Ecto neural progenitor cell (in vitro differentiated cells): ENCODE results near the gene CFAP20DC.
"Not testable (repeated sequence)": the region's sequence is repeated elsewhere in the genome, so short reads cannot be mapped to it uniquely, and the experiment has no call there.

Experiments used
- DNase-seq: peaks from one replicate; pipeline ENCODE4 v3.0.0-alpha.2; 2018; ENCODE audit warnings: low spot score

The CFAP20DC gene

GRCh38 chr3:59049671-59050331 is at the start of gene CFAP20DC:
TSS of gene CFAP20DC (minus strand) at chr3:59050025. CDS start at chr3:59049631, 394 bp downstream.
- peak; percentile 96 for DNase-seq

DNA sequence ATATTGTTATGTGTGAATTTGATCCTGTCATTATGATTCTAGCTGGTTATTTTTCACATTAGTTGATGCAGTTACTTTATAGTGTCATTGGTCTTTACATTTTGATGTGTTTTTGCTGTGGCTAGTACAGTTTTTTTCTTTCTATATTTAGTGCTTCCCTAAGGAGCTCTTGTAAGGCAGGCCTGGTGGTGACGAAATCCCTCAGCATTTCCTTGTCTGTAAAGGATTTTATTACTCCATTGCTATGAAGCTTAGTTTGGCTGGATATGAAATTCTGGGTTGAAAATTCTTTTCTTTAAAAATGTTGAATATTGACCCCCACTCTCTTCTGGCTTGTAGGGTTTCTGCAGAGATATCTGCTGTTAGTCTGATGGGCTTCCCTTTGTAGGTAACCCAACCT is 48.7 kb upstream of the CFAP20DC start:
- DNase-seq: not testable (repeated sequence)

- DNase-seq: no peak
Measured at GRCh38 chr3:59094446-59094845, 44.6 kb upstream of the CFAP20DC start.

DNA sequence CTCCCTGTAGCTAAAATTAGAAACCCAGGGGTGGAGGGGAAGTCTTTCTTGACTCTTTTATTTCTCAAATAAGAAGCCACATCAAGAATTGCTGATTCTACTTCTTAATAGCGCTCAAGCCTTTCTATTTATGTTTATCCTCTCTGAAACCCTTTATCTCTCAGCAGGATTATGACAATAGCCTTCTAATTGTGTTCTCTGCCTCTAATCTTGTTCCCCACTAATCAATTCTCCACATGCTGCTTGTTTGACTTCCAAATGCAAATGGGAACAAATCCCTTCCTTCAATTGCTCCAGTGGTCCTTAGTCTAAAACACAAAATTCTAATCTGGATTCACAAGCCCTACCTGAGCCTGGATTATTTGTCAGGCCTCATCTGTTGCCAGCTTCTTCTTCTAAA is 43.7 kb upstream of the CFAP20DC start:
- DNase-seq: no peak

DNA sequence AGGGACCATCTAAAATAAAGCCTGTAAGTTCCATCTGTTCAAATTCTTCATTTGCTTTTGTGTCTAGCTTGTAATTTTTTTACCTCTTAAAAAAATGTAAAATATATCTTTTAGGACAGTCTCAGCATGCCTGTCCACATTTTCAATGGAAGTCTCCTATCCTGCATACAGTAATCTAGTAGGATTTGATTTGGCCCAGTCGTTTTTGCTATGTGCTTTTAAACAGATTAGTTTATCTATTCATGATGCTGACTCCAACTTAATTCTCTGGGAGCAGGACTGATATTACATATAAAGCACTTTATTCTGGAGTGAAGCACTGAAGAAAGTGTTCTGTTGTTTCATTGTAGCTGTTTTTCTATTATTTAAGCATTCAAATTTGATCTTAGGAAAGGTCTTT is 38.9 kb upstream of the CFAP20DC start:
- no peak for DNase-seq

GRCh38 chr3:59085976-59086375 is 36.2 kb upstream of the CFAP20DC start:
- DNase-seq: no peak

GRCh38 chr3:59084583-59084982 is 34.8 kb upstream of the CFAP20DC start:
- no peak for DNase-seq

DNA sequence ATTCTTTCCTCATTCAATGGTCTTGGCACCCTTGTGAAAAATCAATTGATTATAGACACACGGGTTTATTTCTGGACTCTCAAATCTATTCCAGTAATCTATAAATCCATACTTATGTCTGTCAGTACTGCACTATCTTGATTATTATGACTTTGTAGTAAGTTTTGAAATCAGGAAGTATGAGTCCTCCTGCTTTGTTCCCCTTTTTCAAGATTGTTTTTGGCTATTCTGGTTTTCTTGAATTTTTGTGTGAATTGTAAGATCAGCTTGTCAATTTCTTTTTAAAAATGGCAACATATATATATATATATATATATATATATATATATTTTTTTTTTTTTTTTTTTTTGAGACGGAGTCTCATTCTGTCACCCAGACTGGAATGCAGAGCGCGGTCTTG is 32.3 kb upstream of the CFAP20DC start:
- no peak for DNase-seq

DNA sequence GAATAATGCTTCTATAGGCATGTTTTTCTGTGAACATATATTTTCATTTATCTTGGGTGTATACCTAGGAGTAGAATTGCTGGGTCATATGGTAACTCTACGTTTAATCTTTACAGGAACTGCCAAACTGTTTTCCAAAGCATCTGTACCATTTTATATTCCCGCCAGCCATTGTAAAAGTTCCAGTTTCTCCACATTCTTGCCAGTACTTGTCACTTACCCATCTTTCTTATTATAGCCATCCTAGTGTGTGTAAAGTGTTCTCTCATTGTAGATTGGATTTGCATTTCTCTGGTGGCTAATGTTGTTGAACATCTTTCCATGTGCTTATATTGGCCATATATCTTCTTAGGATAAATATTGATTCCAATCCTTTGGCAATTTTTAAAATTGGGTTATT is 31.2 kb upstream of the CFAP20DC start:
- DNase-seq: no peak

- no peak for DNase-seq
Measured at GRCh38 chr3:59079962-59080361, 30.1 kb upstream of the CFAP20DC start.

DNA sequence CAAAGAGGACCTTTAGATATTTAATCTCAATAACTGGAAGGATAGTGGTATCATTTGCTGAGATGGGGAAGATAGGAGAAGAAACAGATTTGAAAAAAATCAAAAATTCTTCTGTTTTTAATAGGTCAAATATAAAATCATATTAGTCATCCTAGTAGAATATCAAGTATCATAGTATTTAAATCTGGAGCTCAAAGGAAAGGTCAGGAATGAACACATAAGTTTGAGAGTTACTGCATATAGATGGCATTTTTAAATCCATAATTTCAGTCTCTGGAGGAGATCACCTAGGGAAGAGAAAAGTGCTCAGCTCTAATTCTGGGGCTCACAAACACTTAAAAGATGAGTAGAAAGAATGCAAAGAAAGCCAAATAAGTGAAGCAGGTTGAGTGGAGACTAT is 24.9 kb upstream of the CFAP20DC start:
- no peak for DNase-seq

- DNase-seq: no peak
Measured at GRCh38 chr3:59072681-59073080, 22.9 kb upstream of the CFAP20DC start.

GRCh38 chr3:59069838-59070237 is 20.0 kb upstream of the CFAP20DC start:
- no peak for DNase-seq

- DNase-seq: no peak
Measured at GRCh38 chr3:59065240-59065639, 15.4 kb upstream of the CFAP20DC start.

DNA sequence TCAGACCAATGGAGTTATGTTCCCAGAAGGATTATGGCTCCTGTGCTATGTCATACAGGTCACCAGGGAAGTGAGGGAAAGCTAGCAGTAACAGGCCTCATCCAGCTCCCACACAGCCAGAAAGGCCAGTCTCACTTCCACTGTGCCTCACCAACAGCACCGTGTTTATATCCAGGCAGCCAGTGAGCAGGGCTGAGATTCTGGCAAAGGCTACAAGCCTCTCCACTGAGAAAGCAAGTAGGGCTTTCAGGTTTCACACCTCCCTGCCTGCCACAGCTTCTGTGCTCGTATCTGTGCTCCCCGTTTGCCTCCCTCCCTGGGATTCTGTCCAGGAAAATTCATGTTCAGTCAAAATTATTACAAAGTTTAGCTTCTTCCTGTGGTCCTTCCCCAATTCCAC is 14.9 kb upstream of the CFAP20DC start:
- no peak for DNase-seq

DNA sequence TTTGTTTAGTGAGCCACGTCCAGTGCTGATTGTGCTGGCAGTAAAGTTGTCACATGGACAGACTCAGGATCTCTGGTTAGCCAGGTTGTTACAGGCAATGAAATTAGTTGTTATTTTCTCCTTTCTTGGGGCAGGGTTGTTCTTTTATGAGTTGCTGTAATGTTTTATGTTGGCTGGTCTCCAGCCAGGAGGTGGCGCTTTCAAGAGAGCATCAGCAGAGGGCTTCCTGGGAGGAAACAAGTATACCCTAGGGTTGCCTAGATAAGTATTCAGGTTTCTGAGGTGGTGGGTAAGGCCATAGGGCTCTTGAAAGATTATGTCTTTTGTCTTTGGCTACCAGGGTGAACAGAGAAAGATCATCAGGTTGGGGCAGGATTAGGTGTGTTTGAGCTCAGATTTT is 14.5 kb upstream of the CFAP20DC start:
- no peak for DNase-seq

GRCh38 chr3:59056706-59057105 is 6.9 kb upstream of the CFAP20DC start:
- no peak for DNase-seq

- no peak for DNase-seq
Measured at GRCh38 chr3:59052803-59053411, 3.1 kb upstream of the CFAP20DC start.

DNA sequence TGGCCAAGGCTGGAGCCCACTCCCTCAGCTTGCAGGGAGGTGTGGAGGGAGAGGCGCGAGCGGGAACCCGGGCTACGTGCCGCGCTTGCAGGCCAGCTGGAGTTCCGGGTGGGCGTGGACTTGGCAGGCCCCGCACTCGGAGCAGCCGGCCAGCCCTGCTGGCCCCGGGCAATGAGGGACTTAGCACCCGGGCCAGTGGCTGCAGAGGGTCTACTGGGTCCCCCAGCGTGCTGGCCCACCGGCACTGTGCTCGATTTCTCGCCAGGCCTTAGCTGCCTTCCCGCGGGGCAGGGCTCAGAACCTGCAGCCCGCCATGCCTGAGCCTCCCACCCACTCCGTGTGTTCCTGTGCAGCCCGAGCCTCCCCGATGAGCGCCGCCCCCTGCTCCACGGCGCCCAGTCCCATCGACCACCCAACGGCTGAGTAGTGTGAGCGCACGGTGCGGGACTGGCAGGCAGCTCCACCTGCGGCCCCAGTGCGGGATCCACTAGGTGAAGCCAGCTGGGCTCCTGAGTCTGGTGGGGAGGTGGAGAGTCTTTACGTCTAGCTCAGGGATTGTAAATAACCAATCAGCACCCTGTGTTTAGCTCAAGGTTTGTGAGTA is 1.1 kb upstream of the CFAP20DC start:
- not testable (repeated sequence) for DNase-seq

- no peak for DNase-seq
Measured at GRCh38 chr3:59046839-59047238, 3.0 kb downstream of the CFAP20DC start.

DNA sequence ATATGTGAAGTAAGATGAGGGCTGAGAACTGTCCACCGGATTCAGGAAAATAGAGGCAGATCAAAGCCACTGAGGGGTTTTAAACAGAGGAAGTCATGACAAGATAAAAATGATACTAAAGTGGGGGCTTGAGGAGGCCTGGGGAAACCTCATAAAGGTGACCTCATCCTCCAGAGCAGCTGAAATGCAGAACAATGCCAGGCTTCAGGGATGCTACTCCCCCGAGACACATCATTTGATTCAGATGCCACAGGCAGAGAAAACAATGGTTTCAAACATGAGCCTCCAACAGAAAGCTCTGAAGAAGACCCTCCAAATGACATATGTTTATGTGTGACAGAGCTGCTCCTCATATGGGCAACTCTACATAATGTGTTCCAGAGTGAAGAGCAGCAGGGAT is 6.4 kb downstream of the CFAP20DC start:
- DNase-seq: no peak

GRCh38 chr3:59040902-59041301 is 8.9 kb downstream of the CFAP20DC start:
- DNase-seq: no peak

- no peak for DNase-seq
Measured at GRCh38 chr3:59027607-59028006, 22.2 kb downstream of the CFAP20DC start.

DNA sequence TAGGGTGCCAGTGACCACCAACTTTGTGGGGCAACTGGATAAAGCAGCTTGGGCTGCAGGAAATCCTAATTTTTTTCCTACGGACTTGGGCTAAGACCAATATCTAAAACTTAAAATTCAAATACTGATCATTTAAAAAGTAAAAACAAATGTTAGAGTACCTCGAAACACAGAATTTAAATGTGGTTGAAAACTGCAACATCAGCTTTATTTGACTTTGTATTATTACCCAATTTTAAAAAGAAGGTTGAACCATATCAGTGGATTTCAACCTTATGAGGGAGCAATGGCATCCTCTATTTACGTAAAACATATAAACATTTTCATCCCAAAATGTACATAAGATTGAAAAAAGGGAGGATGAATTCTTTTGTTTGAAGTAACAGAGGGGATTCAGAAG is 26.2 kb downstream of the CFAP20DC start:
- DNase-seq: no peak
